Cortex of kidney (tissue), 1 donor: ENCODE results near the gene ADARB2.

Source experiments
- DNase-seq: peaks from one replicate; lab custom pipeline; 2025; lab: John Stamatoyannopoulos, UW

Gene ADARB2

DNA sequence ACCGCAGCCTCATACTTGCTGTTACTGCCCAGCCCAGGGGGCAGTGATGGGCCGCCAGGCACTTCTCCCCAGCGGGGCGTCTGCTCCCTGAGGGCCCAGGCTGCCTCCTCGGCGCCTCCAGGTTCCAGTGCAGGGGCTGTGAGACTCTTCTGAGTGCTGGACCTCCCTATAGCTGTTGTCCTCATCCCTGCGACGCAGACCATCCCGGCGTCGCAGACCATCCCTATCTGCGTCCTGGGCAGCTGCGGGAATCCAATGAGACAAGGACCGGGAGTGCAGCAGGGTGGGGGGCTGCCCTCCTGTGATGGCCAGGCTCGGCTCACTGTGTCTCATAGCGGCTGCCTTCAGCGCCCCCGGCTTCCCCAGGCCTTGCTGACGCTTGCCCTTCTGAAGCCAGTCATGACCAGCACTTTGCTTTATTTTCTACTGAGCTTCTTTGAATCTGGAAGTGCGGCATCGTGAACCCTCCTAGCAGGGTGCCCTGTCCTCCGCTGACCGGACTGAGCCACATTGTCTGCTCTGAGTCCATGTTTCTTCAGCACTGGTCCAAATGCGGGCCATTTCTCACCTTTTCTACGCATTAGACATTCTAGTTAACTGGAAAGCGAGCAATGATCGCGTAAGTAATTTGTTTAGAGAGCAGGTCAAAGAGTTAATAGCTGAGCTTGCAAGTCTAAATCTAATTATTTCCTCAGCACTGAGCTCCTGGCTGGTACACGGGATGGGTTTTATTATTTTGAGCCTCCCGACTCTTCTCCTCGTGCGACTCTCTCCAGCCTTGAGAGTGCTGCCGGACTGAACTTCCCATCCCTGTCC, 341.6 kb downstream of the ADARB2 start:
- DNase-seq = no peak

DNA sequence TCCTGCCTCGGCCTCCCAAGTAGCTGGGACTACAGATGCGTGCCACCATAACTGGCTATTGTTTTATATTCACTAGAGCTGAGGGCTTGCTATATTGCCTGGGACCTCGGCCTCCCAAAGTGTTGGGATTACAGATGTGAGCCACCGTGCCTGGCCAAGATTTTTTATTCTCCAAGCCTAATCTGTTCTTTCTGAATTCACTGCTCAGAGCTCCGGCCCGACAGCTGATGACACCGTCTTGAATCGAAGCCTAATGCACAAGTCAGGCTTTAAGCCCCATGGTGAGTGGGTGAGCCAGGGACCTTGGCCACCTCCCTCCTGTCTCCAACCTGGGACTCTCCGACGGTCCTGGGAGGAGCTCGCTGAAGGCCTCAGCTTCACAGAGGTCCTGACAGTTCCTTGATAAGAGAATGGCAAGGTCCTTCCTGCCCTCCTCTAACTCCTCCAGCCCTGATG, 342.3 kb downstream of the ADARB2 start:
- DNase-seq = no peak

DNA sequence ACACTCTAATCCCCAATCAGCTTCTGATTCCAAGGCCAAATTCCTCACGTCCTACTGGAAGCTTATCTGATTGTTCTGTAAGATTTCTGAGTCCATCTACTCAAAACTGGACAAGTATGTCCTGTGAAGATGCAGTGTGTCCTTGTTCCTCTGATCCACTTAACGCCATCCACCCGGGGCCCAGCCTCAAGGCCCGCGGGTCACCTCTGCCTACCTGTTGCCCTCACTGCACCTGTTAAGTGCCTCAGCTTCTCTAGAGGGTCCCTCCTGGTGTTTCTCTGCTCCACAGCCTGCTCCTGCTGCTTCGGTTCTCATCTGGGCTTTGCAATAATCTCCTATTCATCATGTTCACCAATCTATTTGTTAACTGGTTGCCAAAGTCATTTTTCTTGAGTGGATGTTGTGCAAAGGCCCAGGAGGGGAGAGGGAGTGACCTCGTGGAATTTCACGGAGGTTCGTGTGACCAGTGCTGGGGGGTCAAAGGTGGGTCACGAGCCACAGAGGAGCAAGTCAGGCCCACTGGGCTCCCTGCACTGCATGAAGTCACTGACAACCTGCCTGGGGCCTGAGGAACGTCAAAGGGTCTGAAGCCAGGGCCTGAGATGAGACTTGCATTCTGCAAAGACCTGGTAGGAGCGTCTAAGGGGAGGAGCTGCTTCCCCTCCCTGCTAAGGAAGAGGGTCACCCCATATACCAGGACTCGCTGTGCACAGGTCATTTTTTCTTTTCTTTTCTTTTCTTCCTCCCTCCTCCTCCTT, 343.0 kb downstream of the ADARB2 start:
- DNase-seq = no peak

DNA sequence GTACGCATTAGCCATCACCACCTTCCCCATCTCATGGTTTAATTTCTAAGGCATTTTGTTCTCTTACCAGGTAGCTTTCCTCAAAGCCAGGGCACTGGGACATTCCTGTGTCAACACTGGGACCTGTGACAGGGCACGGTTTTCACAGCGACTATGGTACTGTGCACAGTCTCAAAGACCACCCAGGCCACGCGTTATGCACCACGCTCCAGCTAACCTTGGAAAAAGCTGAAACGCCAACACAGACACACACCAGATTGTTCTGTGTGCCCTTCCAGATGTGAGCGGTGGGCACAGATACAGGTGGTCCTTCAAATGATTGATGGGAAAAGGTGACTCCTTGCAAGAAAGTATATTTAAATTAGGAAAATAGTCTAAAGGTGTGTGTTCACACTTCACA, 343.8 kb downstream of the ADARB2 start:
- DNase-seq = no peak

DNA sequence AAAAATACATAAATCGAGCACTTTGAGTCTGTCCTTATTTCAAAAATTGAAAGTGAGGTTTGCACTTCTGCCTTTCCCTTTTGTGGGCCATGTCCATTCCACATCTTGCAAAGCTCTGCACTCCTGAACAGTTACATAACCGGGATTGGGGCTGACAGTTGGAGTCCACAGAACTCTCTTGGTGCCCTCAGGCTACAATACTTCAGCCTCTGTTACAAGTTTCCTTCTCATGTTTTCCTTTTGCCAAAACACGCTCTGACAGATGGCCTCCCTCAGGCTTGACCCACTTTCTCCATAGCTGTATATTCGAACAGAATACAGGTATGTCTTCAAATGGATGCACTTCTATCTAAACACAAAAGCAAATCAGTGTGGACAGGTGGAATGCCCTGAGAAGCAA, 345.2 kb downstream of the ADARB2 start:
- DNase-seq = no peak

DNA sequence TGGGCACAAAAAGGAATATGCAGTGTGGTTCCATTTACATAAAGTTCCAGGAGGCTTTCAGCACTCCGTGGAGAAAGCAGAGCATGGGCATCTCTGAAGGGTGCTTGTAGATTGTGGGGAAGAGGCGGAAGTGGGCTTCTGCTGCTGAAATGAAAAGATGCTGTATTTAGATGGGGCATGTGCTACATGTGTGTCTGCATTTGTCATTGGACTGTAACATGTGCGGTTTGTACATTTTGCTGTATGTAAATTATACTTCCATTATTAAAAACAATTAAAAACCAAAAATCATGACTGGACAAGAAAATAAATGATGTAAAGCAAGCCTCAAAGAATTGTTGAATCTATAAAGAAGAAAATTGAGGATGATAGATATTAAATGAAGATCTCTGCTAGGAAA, 347.1 kb downstream of the ADARB2 start:
- no peak for DNase-seq

DNA sequence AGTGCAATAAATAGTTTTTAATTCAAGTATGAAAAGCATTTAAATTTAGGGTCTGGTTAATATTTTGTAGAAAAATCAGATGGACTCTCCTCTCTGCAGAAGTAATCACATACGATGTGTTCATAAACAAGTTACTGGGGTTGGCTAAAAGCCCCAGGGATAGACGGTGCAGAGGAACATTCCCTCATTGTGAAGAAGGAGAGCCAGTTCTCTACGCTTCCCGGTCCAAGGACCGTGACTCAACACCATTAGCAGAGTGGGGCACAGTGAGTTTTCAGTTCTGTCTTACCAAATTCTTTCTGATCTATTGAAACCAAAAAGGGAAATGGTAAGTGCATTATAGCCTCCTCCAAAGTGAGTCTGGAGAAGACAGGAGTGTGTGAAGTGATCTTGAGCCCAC, 353.3 kb downstream of the ADARB2 start:
- no peak for DNase-seq

DNA sequence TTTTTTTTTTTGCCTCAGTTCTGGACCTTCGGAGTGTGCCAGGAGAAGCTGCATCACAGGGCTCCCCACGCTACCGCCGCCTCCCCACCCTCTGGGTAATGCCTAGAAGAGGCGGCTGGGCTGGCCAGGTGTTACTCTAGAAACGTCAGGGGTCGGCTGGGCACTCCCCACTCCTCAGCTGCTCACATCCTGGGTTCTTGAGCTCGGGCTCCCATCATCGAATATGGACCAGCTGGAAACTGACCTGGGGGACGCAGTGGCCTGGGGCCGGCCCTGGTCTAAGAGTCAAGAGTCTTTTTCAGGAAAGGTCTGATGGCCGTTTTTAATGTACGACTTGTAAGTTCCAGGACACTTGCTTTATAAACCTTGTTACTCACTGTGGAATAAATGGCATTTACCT, 354.6 kb downstream of the ADARB2 start:
- no peak for DNase-seq

DNA sequence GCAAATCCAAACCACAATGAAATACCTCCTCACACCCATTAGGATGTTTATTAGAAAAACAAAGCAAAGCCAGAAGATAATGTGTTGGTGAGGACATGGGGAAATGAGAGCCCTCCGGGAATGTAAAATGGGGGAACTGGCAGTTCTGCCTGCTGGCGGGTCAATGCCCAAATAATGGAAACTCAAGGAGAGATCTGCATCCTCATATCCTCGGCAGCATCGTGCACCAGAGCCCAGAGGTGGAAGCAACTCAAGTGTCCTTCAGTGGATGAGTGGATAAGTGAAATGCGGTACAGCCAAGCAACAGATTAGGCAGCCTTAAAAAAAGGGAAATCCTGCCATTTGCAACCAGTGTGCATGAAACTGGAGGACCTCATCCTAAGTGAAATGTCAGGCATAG, 356.0 kb downstream of the ADARB2 start:
- no peak for DNase-seq

DNA sequence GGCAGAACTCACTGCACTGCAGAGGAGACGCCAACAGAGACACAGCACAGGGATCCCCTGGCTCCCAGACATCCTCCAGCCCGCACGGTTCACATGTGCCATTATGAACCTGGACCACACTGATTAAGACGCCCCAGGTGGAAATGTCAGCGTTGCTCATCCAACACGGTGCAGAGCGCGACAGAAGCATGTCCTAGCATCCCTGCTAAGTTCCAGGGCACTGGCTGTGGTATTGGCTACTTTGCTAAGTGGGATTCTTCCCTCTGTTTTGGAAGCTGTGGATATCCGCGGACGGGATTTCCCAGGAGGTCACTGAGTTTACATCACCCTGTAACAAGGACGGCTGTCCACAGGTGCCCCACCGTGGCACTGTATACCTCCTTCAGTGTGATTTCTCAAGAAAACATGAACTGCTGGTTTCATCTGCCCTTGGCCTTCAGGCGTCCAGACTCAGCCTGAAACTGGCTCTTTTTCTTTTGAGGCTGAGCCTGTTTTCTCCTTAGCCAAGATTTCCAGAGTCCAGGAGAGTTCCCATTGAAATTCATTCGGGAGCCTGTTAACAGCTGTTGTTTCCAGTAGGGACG, 357.1 kb downstream of the ADARB2 start:
- no peak for DNase-seq

DNA sequence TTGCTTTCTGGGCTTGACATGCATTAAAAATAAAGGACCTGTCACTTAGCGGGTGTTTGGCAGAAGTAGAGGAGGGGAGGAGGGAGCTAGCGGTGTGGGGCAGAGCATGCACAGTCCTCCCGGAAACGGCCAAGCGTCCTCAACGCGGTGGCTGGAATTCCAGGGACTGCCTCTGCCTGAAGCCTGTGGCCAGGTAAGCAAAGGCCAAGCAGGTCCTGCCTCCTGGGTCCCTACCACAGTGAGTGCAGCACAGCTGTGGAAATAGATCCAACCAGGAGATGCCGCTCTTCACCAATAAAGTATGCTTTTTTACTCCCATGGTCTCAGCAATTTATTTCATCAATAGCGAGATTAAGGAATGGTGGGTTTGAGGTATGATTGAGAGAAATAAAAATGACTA, 357.7 kb downstream of the ADARB2 start:
- no peak for DNase-seq

DNA sequence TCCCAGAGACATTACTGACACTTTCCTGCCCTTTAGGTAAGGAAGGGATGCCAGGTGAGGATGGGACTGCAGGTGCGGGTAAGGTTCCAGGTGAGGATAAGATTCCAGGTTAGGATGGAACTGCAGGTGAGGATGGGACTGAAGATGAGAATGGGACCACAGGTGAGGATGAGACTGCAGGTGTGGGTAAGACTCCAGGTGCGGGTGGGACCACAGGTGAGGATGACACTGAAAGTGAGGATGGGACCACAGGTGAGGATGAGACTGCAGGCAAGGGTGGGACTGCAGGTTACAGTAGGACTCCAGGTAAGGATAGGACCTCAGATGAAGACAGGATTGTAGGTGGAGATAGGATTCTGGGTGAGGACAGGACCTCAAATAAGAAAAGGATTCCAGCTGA, 358.9 kb downstream of the ADARB2 start:
- DNase-seq = no peak

DNA sequence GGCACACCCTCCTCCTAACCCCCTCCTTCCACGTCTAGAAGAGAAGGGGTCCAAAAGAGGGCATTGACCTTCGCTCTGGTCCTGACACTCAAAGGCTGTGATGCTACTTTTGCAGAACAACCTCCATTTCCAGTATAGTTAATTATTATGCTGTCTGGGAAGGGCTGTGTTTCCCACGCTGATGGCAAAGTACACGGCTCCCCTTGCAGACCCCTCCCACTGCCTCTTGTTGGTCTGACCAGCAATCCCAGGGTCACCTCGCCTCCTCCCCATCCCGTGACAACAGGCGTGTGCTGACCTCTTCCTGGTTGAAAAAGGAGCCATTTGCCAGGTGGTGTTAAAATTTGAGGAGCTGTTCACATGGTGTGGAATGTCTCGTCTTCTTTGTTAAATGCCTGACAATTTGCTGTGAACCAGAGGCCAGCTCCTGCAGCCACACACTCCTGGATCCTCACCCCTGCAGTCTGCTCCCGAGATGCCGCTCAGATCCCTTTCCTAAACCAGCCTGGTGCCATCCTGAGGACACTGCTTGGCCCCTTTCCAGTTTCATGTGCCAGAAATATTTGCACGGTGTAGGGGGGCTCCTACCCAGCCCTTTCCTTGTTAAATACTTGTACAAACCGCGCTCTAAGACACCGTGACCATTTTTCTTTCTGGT, 359.5 kb downstream of the ADARB2 start:
- no peak for DNase-seq

DNA sequence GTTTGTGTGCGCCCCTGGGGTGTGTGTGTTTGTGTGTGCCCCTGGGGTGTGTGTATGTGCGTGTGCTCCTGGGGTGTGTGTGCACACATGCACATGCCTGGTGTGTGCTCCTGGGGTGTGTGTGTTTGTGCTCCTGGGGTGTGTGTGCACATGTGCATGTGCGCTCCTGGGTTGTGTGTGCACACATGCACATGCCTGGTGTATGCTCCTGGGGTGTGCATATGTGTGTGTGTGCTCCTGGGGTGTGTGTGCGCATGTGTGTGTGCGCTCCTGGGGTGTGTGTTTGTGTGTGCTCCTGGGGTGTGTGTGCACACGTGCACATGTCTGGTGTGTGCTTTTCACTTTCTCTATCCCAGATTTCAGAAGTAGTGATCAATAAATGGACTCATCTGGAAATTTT, 360.1 kb downstream of the ADARB2 start:
- no peak for DNase-seq

DNA sequence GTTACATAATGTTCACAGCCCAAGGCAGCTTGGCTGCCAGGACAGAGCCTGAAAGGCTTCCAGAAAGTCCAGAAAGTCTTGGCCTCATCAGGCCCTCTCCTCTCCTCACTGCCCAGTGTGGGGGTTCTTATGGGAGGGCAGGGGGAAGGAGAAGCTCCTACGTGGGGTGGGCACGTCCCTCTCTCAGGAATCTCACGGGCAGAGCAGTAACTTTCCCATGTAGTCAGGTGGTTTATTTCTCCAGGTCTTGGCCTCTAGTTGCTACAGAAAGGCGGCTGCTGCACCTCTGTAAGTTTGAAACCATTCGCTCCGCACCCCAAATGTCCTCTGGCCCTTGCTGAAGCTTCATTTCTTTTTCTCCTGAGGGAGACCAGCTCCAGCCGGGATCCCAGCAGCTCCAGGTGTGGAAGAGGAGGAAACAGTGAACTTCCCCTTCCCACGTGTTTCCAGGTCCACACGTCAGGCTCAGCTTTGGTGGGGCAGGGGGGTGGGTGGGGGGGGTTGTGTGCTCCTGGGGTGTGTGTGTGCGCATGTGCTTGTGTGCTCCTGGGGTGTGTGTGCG, 360.9 kb downstream of the ADARB2 start:
- DNase-seq = no peak

DNA sequence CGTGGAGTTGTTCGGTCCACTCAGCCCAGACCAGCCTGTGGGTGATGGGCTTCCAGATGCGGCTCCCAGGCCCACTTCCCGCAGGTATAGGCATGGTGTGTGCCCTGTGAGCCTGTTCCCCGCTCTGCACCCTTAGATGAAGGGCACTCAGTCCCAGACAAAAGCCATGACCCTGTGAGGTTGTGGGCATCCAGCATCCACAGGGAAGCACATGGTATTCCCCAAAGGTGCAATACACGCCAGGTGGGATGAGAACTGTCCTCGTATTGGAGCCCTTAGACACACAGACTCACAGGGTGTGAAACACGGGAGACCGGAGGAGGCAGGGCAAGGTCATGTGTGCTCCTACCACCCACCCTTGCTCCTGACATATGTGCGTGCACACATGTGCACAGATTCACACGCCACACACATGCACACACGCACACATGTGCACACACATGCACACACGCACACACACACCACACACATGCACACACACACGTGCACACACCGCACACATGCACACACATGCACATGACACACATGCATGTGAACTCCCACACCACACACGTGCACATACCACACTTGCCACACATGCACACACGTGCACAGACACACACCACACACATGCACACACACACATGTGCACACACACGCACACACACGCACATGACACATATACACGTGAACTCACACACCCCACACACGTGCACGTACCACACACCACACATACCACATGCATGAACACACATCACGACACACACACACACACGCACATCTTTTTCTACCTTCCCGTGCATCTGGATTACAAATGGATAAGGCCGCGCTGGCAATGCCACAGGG, 361.8 kb downstream of the ADARB2 start:
- no peak for DNase-seq

DNA sequence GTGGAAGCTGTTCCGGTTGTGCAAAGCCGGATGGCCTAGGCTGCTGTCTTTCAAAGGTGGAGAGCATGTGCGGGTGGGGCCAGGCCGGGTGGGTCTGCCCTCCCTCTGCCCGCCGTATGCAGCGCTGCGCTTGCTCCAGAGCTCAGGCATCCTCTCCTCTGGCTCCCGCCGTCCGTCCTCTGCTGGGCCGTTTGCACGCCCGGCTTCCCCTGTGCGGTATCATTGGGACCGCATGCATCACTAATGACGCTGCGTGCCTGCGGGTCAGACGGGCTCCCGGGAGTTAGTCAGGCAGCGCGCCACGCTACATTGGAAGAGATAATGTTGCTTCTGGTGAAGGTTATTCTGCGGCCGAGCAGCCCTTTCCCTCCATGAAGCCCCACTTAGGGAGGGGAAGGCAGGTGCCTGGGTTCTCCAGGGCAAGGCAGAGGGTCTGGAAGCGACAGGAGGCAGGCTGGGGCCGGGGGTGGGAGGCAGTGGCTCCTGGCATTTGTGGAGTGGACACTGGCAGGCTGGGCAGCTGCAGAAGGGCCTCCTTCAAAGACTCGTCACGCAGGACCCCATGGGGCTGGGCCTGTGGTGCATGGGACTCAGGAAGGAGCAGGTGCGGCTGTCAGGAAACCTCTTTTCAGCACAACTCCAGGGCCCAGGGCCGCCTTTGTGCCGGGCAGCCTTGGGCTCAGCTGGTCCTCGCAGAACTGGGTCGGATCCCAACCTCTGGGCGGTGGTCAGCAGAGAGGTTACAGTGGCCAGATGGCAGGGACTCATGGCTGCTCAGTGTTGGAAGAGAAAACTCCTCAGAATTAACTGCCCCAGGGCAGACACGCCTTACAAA, 362.6 kb downstream of the ADARB2 start:
- no peak for DNase-seq

DNA sequence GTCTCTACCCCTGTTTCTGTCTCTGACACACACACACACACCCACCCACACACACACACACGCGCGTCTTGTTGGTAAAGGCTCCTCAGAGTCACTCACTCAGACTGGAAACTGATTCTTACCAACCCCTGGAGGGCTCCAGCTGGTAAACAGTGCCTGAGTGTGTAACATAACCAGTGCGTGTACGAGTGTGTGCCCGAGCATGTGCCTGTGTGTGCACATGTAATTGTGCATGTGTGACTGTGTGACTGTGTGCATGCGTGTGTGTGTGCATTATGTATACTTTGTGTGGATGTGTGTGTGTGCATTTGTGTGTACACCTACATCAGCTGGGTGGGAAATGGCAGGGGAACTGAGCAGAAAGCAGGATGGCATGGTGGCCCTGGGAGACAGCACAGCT, 364.0 kb downstream of the ADARB2 start:
- DNase-seq = no peak

DNA sequence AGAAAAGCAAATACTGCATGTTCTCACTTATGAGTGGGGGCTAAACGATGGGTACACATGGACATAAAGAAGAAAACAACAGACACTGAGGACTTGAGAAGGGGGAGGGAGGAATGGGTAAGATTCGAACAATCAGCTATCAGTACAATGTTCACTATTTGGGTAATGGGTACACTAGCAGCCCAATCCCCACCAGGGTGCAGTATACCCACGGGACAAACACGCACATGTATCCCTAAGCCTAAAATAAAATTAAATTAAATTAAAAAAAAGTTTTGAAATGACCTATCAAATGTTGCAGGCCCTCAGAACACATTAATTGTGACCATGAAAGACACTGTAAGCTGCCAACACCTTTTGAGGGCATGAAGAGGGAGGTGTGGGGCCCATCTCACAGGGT, 365.1 kb downstream of the ADARB2 start:
- no peak for DNase-seq

DNA sequence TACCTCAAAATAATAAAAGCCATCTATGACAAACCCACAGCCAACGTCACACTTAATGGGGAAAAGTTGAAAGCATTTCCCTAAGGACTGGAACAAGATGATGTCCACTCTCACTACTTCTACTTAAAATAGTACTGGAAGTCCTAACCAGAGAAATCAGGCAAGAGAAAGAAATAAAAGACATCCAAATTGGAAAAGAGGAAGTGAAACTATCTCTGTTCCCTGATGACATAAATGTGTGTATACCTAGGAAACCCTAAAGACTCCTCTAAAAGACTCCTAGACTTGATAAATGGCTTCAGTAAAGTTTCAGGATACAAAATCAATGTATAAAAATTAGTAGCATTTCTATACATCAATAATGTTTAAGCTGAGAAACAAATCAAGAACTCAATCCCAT, 367.0 kb downstream of the ADARB2 start:
- no peak for DNase-seq
